Liver (tissue), 9 donors: Measurements from ENCODE around the gene ZBTB7A. TPM values are rescaled to one million over a fixed set of nuclear protein-coding genes. Genes with fewer than 3 reads are reported as not detected.

ENCODE experiments used
- DNase-seq: peaks from one replicate; pipeline ENCODE4 v3.0.0-alpha.2; 2017; ENCODE audit warnings: low spot score
- H3K27ac ChIP-seq, 2 donors: one replicate each; pipeline ENCODE4 v1.7.0; 2013; ENCODE audit warnings: inconsistent platforms in 2 of 2, low read length in 2 of 2, control low read depth in 1 of 2, low read depth in 1 of 2, mild to moderate bottlenecking in 1 of 2
- H3K27me3 ChIP-seq, 4 donors: one replicate each; pipeline versions ENCODE4 v1.6.1 to v1.7.0; 2013; ENCODE audit warnings: low read length in 3 of 4, inconsistent platforms in 1 of 4, mild to moderate bottlenecking in 1 of 4, moderate library complexity in 1 of 4; ENCODE audit not compliant: control insufficient read depth in 4 of 4, insufficient read depth in 4 of 4
- H3K36me3 ChIP-seq, 4 donors: one replicate each; pipeline versions ENCODE4 v1.6.1 to v1.7.0; 2013; ENCODE audit warnings: low read length in 3 of 4, mild to moderate bottlenecking in 3 of 4, low read depth in 1 of 4, moderate library complexity in 1 of 4; ENCODE audit not compliant: control insufficient read depth in 4 of 4, insufficient read depth in 3 of 4
- H3K4me1 ChIP-seq, 4 donors: one replicate each; pipeline versions ENCODE4 v1.6.1 to v1.7.0; 2013; ENCODE audit warnings: low read length in 3 of 4, mild to moderate bottlenecking in 3 of 4, moderate library complexity in 1 of 4; ENCODE audit not compliant: control insufficient read depth in 4 of 4, insufficient read depth in 4 of 4
- H3K4me3 ChIP-seq, 3 donors: one replicate each; pipeline versions ENCODE4 v1.6.1 to v1.7.0; 2013; ENCODE audit warnings: low read length in 3 of 3, control low read depth in 1 of 3, low read depth in 1 of 3, mild to moderate bottlenecking in 1 of 3
- H3K9ac ChIP-seq, 2 donors: one replicate each; pipeline ENCODE4 v1.7.0; 2013; ENCODE audit warnings: low read length in 2 of 2, mild to moderate bottlenecking in 2 of 2, moderate library complexity in 2 of 2, control low read depth in 1 of 2, low read depth in 1 of 2
- H3K9me3 ChIP-seq, 4 donors: one replicate each; pipeline versions ENCODE4 v1.6.1 to v1.7.0; 2013; ENCODE audit warnings: low read length in 3 of 4; ENCODE audit not compliant: control insufficient read depth in 4 of 4
- ATF3 ChIP-seq: IDR thresholded peaks from 2 replicates; pipeline ENCODE4 v1.6.1; 2016; ENCODE audit warnings: antibody characterized with exemption
- EGR1 ChIP-seq, 2 donors: IDR thresholded peaks; 2 replicates each; pipeline ENCODE4 v1.6.1; 2016 to 2018; ENCODE audit warnings: antibody characterized with exemption in 2 of 2, low read depth in 2 of 2
- FOXA1 ChIP-seq: IDR thresholded peaks from 2 replicates; pipeline ENCODE4 v1.6.1; 2016; ENCODE audit warnings: antibody characterized with exemption
- FOXA2 ChIP-seq: IDR thresholded peaks from 2 replicates; pipeline ENCODE4 v1.6.1; 2016; ENCODE audit warnings: antibody characterized with exemption
- GABPA ChIP-seq, 2 donors: IDR thresholded peaks in 1 of 2; conservative IDR thresholded peaks in 1 of 2; 2 replicates each; pipeline ENCODE4 v1.6.1; 2016; ENCODE audit warnings: antibody characterized with exemption in 2 of 2, mild to moderate bottlenecking in 1 of 2, moderate library complexity in 1 of 2
- JUND ChIP-seq, 2 donors: IDR thresholded peaks; 2 replicates each; pipeline ENCODE4 v1.6.1; 2016; ENCODE audit warnings: antibody characterized with exemption in 2 of 2
- NR2F2 ChIP-seq: IDR thresholded peaks from 2 replicates; pipeline ENCODE4 v1.6.1; 2016; ENCODE audit warnings: antibody characterized with exemption
- RXRA ChIP-seq, 2 donors: IDR thresholded peaks; 2 replicates each; pipeline ENCODE4 v1.6.1; 2017 to 2018; ENCODE audit warnings: antibody characterized with exemption in 2 of 2, mild to moderate bottlenecking in 1 of 2
- SP1 ChIP-seq: IDR thresholded peaks from 2 replicates; pipeline ENCODE4 v1.6.1; 2018; ENCODE audit warnings: antibody characterized with exemption, mild to moderate bottlenecking
- YY1 ChIP-seq: IDR thresholded peaks from 2 replicates; pipeline ENCODE4 v1.6.1; 2016; ENCODE audit warnings: antibody characterized with exemption, mild to moderate bottlenecking
- WGBS: extraction: QIAGEN DNeasy Blood & Tissue Kit; methylation state at CpG from one replicate; pipeline ENCODE4 v1.1.7; 2013; 5-methylcytosine and 5-hydroxymethylcytosine counted together
- polyA plus RNA-seq, 2 donors: library from polyadenylated mRNA; stranded (reverse) in 1 of 2; unstranded in 1 of 2; fragments of 200-250 nt in 1 of 2; fragments of >200 nt in 1 of 2; fragmentation: Nextera tagmentation in 1 of 2; extraction: Ambion mirVana in 1 of 2; gene quantifications; one replicate each; pipeline versions ENCODE4 v1.2.1 to v1.2.3, GENCODE V29; 2013 to 2015
- total RNA-seq, 2 donors: library from RNA; depleted of rRNA; stranded (reverse); fragments of >200 nt; gene quantifications; one replicate each; pipeline ENCODE4 v1.2.3, GENCODE V29; 2014
- TF ChIP-seq, protein P1 (sequence below): IDR thresholded peaks from 2 replicates; pipeline ENCODE4 v1.6.1; 2016; ENCODE audit warnings: antibody characterized with exemption
- TF ChIP-seq, protein P2 (sequence below): IDR thresholded peaks from 2 replicates; pipeline ENCODE4 v1.6.1; 2016; ENCODE audit warnings: antibody characterized with exemption
- TF ChIP-seq, protein P3 (sequence below): IDR thresholded peaks from 2 replicates; pipeline ENCODE4 v1.6.1; 2016; ENCODE audit warnings: antibody characterized with exemption, mild to moderate bottlenecking
- TF ChIP-seq, protein P4 (sequence below): fragments of 150-350 bp; IDR thresholded peaks from 2 replicates; pipeline ENCODE4 v1.5.1; 2017; ENCODE audit warnings: improper control_type of control experiment, low read depth, low read length; ENCODE audit not compliant: missing input control
- donor health status: healthy.
- donor health status: healthy.
- donor health status: healthy.
- donor health status: healthy.
- donor health status: healthy.

Gene ZBTB7A
- total and polyA plus RNA-seq, 4 donors, result 2.9 to 28.9 (median 17.6) TPM

DNA sequence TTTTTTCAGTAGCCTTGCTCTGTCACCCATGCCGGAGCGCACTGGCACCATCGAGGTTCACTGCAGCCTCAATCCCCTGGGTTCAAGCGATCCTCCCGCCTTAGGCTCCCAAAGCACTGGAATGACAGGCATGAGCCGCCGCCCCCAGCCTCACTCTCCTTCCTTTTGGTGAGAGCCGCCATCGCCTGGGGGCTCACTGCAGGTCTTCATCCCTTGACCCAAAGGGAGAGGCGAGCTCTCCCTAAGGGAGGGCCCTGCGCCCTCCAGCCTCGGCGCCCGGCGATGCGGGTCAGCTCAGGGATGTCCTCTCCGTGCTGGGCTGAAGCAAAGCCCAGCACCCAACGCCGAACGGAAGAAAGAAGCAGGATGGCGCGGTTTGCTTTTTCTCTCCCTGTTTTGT, 23.2 kb upstream of the ZBTB7A start:
- no peaks in the 10 kb centered on the region for H3K9me3 ChIP-seq
- no peak overlapping the region for H3K9ac ChIP-seq
- H3K4me1 ChIP-seq, result no peaks in the 10 kb centered on the region
- WGBS, result 92% methylated on average over 22 of the region's 22 CpGs
- H3K36me3 ChIP-seq, result peaks cover 0 to 32% (median 9%) of the 10 kb centered on the region in 4 donors
- DNase-seq, result no peak
- H3K27me3 ChIP-seq, result no peaks in the 10 kb centered on the region
- H3K27ac ChIP-seq, result peak overlapping the region in 1 of 2 donors; percentile 50
- H3K4me3 ChIP-seq, result no peak overlapping the region
- TF ChIP-seq YY1 (no peak), GABPA (IDR thresholded peaks at IDR 0.05 in 1 of 2, conservative IDR thresholded peaks at IDR 0.05 in 1 of 2) (no peak), ATF3 (no peak), NR2F2 (no peak)

GRCh38 chr19:4089400-4089908, 22.8 kb upstream of the ZBTB7A start:
- H3K9me3 ChIP-seq, result no peaks in the 10 kb centered on the region
- no peak overlapping the region for H3K4me3 ChIP-seq
- TF ChIP-seq JUND (IDR thresholded peaks at IDR 0.05) (no peak), SP1 (no peak), FOXA2 (no peak), FOXA1 (no peak), EGR1 (IDR thresholded peaks at IDR 0.05; ENCODE audit: low read depth in 2 of 2) (no peak), YY1 (no peak), GABPA (IDR thresholded peaks at IDR 0.05 in 1 of 2, conservative IDR thresholded peaks at IDR 0.05 in 1 of 2) (no peak), ATF3 (no peak), NR2F2 (no peak), RXRA (IDR thresholded peaks at IDR 0.05) (no peak)
- TF ChIP-seq, protein P1, sequence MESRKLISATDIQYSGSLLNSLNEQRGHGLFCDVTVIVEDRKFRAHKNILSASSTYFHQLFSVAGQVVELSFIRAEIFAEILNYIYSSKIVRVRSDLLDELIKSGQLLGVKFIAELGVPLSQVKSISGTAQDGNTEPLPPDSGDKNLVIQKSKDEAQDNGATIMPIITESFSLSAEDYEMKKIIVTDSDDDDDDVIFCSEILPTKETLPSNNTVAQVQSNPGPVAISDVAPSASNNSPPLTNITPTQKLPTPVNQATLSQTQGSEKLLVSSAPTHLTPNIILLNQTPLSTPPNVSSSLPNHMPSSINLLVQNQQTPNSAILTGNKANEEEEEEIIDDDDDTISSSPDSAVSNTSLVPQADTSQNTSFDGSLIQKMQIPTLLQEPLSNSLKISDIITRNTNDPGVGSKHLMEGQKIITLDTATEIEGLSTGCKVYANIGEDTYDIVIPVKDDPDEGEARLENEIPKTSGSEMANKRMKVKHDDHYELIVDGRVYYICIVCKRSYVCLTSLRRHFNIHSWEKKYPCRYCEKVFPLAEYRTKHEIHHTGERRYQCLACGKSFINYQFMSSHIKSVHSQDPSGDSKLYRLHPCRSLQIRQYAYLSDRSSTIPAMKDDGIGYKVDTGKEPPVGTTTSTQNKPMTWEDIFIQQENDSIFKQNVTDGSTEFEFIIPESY, result no peak
- TF ChIP-seq, protein P2, sequence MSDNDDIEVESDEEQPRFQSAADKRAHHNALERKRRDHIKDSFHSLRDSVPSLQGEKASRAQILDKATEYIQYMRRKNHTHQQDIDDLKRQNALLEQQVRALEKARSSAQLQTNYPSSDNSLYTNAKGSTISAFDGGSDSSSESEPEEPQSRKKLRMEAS, result no peak
- TF ChIP-seq, protein P3, sequence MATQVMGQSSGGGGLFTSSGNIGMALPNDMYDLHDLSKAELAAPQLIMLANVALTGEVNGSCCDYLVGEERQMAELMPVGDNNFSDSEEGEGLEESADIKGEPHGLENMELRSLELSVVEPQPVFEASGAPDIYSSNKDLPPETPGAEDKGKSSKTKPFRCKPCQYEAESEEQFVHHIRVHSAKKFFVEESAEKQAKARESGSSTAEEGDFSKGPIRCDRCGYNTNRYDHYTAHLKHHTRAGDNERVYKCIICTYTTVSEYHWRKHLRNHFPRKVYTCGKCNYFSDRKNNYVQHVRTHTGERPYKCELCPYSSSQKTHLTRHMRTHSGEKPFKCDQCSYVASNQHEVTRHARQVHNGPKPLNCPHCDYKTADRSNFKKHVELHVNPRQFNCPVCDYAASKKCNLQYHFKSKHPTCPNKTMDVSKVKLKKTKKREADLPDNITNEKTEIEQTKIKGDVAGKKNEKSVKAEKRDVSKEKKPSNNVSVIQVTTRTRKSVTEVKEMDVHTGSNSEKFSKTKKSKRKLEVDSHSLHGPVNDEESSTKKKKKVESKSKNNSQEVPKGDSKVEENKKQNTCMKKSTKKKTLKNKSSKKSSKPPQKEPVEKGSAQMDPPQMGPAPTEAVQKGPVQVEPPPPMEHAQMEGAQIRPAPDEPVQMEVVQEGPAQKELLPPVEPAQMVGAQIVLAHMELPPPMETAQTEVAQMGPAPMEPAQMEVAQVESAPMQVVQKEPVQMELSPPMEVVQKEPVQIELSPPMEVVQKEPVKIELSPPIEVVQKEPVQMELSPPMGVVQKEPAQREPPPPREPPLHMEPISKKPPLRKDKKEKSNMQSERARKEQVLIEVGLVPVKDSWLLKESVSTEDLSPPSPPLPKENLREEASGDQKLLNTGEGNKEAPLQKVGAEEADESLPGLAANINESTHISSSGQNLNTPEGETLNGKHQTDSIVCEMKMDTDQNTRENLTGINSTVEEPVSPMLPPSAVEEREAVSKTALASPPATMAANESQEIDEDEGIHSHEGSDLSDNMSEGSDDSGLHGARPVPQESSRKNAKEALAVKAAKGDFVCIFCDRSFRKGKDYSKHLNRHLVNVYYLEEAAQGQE, result no peak
- TF ChIP-seq, protein P4, sequence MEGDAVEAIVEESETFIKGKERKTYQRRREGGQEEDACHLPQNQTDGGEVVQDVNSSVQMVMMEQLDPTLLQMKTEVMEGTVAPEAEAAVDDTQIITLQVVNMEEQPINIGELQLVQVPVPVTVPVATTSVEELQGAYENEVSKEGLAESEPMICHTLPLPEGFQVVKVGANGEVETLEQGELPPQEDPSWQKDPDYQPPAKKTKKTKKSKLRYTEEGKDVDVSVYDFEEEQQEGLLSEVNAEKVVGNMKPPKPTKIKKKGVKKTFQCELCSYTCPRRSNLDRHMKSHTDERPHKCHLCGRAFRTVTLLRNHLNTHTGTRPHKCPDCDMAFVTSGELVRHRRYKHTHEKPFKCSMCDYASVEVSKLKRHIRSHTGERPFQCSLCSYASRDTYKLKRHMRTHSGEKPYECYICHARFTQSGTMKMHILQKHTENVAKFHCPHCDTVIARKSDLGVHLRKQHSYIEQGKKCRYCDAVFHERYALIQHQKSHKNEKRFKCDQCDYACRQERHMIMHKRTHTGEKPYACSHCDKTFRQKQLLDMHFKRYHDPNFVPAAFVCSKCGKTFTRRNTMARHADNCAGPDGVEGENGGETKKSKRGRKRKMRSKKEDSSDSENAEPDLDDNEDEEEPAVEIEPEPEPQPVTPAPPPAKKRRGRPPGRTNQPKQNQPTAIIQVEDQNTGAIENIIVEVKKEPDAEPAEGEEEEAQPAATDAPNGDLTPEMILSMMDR, result no peak
- no peak for DNase-seq
- H3K36me3 ChIP-seq, result peaks cover 0 to 29% (median 8%) of the 10 kb centered on the region in 4 donors
- peak overlapping the region in 1 of 2 donors; percentile 50 for H3K27ac ChIP-seq
- WGBS, result 84% methylated on average over 26 of the region's 26 CpGs
- H3K27me3 ChIP-seq, result no peaks in the 10 kb centered on the region
- no peak overlapping the region for H3K9ac ChIP-seq
- H3K4me1 ChIP-seq, result no peaks in the 10 kb centered on the region
